GM19455 (cell line): ENCODE results near the gene PIEZO1.

Source experiments
- ATAC-seq: cut with Tn5 transposase; IDR thresholded peaks from one replicate; pipeline ENCODE4 v1.9.1; 2021; ENCODE audit not compliant: unreplicated experiment

The PIEZO1 gene

DNA sequence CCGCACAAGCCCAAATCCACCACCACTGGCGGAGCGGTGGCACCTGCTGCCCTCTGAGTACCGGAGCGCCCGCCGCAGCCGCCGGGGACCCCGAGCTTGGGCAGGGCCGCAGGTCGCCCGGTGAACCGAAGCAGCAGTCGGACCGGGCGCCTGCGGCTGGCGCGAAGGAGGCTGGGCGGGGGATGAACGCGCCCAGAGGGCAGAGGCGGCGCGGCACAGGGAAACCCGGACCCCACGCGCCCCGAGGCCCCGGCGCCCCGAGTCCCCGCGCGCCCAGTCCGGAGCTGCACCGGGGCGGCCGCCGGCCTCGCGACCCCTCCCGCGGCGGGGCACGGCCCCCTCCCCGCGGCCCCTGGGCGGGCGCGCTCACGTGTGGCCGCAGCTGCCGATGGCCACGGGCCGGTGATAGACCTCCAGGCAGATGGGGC is 79.2 kb downstream of the PIEZO1 start:
- peak; percentile 14 for ATAC-seq

GRCh38 chr16:88705076-88705684 is 79.8 kb downstream of the PIEZO1 start:
- no peak for ATAC-seq

- ATAC-seq: no peak
Observed at GRCh38 chr16:88703486-88704309, 81.3 kb downstream of the PIEZO1 start.

GRCh38 chr16:88702371-88703210 is 82.4 kb downstream of the PIEZO1 start:
- no peak for ATAC-seq

GRCh38 chr16:88701581-88702370 is 83.2 kb downstream of the PIEZO1 start:
- ATAC-seq: no peak

DNA sequence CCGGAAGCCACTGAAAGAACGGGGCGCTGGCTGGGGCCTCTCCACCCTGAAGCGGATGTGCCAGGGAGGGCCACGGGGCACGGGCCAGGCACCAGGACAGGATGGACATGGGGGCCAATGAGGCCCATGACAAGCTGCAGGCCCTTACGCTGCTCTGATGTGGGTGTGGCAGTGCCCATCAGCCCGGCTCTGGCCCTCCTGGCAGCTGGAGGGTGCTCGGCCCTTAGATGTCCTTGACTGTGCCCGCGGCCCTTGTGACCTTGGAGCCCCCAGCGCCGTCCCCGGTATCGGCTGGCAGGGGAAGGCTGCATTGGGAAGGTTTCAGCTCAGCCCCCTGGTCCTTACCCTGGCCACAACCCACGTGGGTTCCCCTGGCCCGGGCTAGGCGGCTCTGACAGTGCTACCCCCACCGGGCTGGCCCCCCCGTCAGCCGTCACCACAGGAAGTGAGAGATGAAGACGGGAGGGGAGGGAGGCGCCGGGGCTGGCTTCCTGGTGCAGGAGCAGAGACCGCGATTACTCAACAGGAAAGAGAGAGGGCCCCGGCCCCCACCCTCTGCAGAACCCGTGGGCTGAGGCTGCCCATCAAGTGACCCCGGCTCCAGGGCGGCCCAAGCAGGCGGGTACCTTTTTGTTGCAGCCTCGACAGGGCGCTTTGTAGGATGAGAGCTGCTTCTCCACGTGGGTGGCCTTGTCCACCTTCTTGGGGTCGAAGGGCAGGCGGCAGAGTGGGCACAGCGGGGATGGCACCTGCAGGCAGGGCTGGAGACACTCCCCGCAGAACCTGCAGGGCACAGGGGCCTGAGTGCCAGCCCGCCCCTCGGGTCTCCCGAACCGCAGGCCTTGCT is 84.2 kb downstream of the PIEZO1 start:
- peak; percentile 52 for ATAC-seq

- no peak for ATAC-seq
Observed at GRCh38 chr16:88700322-88700635, 84.7 kb downstream of the PIEZO1 start.

- no peak for ATAC-seq
Observed at GRCh38 chr16:88699180-88699579, 85.8 kb downstream of the PIEZO1 start.

DNA sequence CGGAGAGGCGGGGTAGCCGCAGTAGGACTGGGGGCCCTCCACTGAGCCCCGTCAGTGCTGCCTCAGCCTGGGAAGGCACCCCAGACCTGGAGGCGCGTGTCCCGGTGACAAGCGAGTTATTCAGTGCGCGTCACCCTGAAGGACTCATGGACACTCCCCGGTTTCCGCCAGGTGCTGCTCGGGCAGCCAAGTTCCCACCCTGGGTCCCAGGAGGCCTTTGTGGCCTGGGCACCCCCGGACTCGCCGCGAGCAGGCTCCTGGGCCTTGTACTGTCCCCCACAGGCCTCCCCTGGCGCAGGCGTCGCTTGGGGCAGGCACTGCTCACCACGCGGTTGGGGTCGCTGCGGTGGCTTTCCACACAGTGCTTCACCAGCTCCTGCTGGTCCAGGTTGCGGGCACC is 86.4 kb downstream of the PIEZO1 start:
- no peak for ATAC-seq

GRCh38 chr16:88697831-88698615 is 87.0 kb downstream of the PIEZO1 start:
- no peak for ATAC-seq

DNA sequence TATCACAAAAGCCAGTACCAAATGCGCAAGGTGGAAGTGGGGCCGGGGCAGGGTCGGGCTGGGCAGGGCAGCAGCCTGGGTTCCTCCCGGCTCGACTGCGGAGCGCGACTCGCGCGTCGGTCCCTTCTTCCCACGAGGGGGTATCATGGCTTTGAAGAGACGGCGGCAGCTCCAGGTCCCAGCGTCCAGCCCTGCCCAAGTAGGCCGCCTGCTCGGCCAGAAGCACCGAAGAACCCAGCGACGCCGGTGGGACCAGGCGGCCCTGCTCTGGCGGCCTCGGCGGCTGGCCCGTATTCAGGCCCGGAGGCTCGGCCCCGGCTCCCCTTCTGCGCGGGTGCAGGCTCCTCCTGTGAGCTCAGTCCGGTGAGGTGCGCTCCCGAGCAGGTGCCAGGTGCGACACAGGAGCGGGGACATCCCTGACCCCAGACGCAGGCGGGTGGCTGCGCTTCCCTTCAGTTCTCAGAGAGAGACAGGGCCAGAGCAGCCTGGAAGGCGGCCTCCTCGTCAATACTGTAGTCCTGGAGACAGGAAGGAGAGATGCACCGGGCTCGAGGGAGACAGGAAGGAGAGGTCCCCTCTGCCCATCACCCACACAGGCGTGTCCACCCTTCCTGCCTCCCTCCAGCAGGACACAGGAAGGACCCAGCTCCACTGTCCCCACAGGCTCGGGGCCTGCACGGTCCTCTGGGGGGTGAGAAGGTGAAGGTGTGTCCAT is 87.7 kb downstream of the PIEZO1 start:
- no peak for ATAC-seq

DNA sequence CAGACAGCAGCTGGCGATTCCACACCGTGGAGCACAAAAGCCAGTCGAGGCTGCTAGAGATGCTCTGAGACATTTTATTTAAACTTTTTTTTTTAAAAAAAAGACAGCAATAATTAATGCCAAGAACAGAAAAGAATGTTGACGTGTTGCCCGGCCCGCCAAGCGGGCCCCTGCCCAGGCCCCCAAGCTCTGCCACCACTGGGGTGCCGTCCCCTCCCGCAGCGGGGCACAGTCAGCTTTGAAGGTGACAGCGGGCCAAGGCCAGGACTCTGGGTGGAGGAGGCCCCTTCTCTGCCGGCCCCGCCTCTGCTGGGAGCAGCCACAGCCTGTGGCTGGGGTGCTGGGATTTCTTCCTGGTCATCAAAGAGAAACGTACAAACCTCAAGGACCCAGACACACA is 88.6 kb downstream of the PIEZO1 start:
- ATAC-seq: no peak

- no peak for ATAC-seq
Observed at GRCh38 chr16:88695753-88696152, 89.3 kb downstream of the PIEZO1 start.

- ATAC-seq: no peak
Observed at GRCh38 chr16:88695218-88695617, 89.8 kb downstream of the PIEZO1 start.

DNA sequence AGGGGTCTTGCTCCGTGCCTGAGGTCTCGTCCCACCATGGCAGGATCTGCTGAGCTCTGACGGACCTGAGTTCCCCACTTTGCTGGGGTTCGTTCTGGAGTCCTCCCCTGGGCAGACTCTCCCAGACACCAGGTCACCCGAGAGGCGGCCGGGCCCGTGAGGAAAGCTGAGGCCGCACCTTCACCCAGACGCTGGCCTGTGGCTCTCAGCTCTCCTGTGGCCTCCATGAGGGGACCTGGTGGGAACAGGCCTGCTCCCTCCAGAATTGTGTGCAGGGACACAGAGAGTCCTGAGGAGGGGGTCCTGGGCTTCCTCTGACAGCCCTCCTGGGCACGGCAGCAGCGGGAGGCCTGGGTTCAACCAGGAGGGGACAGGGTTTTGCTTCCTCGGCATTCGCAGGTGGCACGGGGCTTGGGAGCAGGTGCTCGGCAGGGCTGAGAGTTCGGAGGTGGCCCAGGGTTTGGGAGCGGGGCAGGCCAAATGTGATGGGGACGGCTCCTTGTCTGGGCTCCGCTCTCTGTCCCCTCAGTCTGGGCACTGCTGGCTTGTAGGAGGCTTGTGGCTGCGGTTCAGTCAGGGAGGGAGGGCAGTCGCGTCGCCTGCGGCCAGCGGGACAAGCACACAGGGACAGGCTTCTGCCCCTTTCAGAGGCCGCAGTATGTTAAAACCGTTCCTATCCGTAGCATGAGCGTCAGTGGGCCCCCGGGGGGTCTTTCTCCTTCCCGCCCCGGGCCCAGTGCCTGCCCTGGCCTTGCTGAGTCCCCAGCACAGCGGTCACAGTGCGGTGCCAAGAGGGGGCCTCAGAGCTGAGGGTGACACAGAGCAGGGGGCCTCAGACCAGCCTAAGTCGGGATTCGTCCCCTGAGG is 90.6 kb downstream of the PIEZO1 start:
- ATAC-seq: no peak

GRCh38 chr16:88693420-88694177 is 91.4 kb downstream of the PIEZO1 start:
- no peak for ATAC-seq

- ATAC-seq: no peak
Observed at GRCh38 chr16:88692861-88693260, 92.2 kb downstream of the PIEZO1 start.
